Neural crest cell (in vitro differentiated cells): Measurements from ENCODE around the gene SPATS2L. TPM values are rescaled to one million over a fixed set of nuclear protein-coding genes. Genes with fewer than 3 reads are reported as not detected.

Experiments
- DNase-seq: peaks from one replicate; pipeline ENCODE4 v3.0.0; 2021; ENCODE audit warnings: low read depth, mixed read lengths, low spot score
- H3K27ac Mint-ChIP-seq: one replicate; pipeline ENCODE4 v1.8.0; 2021; ENCODE audit warnings: mild to moderate bottlenecking, mixed read lengths; ENCODE audit not compliant: unreplicated experiment
- H3K27me3 Mint-ChIP-seq: 2 replicates; pipeline ENCODE4 v1.8.0; 2021; ENCODE audit warnings: low read depth, mild to moderate bottlenecking, mixed read lengths
- H3K36me3 Mint-ChIP-seq: 2 replicates; pipeline ENCODE4 v1.8.0; 2021; ENCODE audit warnings: low read depth, mild to moderate bottlenecking, mixed read lengths
- H3K4me1 Mint-ChIP-seq: 2 replicates; pipeline ENCODE4 v1.8.0; 2021; ENCODE audit warnings: mixed read lengths
- H3K4me3 Mint-ChIP-seq: one replicate; pipeline ENCODE4 v1.8.0; 2021; ENCODE audit warnings: mild to moderate bottlenecking, mixed read lengths
- H3K9me3 Mint-ChIP-seq: 2 replicates; pipeline ENCODE4 v1.8.0; 2021; ENCODE audit warnings: mixed read lengths
- total RNA-seq: library from RNA; stranded (reverse); gene quantifications from 2 replicates; pipeline ENCODE4 v1.2.1, GENCODE V29; 2021
- TF ChIP-seq, protein P1 (sequence below): fragments of 200-600 bp; sonication (generic); conservative IDR thresholded peaks from 2 replicates; pipeline ENCODE4 v1.5.0; 2021; ENCODE audit warnings: antibody characterized with exemption, mild to moderate bottlenecking

The SPATS2L gene
- total RNA-seq, 1 donor from 2014 or later, result 24.9 TPM

DNA sequence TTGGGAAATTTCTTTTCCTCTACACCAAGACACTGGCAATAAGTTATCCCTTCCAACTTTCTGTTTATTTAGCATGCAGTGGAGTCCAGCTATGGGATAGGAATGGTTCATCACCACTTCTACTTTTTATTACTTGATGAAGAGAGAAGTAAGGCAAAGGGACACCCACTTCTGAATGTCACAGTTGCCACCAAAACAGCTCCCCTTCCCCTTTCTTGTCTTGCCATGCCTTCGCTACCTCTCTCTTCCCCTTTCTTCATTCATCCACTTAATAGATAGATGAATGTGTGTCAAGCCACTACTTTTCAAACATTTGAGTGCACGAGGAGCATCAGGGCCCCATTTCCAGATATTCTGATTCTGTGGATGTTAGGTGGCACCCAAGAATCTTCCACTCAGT, 143.8 kb downstream of the SPATS2L start:
- H3K27me3 Mint-ChIP-seq, result no peaks in the 10 kb centered on the region
- no peak overlapping the region for H3K4me3 Mint-ChIP-seq
- peaks cover 3% of the 10 kb centered on the region for H3K4me1 Mint-ChIP-seq
- H3K27ac Mint-ChIP-seq, result no peak overlapping the region
- H3K36me3 Mint-ChIP-seq, result peaks cover 8% of the 10 kb centered on the region
- no peaks in the 10 kb centered on the region for H3K9me3 Mint-ChIP-seq
- DNase-seq, result no peak
- TF ChIP-seq, protein P1, sequence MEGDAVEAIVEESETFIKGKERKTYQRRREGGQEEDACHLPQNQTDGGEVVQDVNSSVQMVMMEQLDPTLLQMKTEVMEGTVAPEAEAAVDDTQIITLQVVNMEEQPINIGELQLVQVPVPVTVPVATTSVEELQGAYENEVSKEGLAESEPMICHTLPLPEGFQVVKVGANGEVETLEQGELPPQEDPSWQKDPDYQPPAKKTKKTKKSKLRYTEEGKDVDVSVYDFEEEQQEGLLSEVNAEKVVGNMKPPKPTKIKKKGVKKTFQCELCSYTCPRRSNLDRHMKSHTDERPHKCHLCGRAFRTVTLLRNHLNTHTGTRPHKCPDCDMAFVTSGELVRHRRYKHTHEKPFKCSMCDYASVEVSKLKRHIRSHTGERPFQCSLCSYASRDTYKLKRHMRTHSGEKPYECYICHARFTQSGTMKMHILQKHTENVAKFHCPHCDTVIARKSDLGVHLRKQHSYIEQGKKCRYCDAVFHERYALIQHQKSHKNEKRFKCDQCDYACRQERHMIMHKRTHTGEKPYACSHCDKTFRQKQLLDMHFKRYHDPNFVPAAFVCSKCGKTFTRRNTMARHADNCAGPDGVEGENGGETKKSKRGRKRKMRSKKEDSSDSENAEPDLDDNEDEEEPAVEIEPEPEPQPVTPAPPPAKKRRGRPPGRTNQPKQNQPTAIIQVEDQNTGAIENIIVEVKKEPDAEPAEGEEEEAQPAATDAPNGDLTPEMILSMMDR, result no peak

DNA sequence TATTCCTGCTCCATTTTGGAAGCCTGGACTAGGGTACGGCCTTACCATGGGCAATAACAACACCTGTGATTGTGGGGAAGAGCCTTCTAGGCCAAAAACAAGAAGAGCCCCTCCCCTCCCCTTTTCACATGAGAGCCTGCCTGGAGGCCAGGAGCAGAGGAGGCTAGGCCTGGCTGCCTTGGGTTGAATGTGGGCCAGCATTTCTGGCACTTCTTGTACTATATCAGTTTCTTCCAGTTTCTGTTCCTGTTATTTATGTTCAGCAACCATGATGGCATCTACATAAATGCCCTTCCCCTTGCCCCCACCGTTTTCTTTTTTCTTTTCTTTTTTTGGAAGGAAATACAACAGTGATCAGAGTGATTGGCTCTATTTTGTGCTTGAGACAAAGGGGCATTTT, 145.0 kb downstream of the SPATS2L start:
- no peak for DNase-seq
- Mint-ChIP-seq H3K4me3 (no peak overlapping the region), H3K27ac (no peak overlapping the region), H3K36me3 (peaks cover 11% of the 10 kb centered on the region), H3K27me3 (no peaks in the 10 kb centered on the region), H3K4me1 (peaks cover 3% of the 10 kb centered on the region), H3K9me3 (no peaks in the 10 kb centered on the region)
- TF ChIP-seq, protein P1, result no peak

DNA sequence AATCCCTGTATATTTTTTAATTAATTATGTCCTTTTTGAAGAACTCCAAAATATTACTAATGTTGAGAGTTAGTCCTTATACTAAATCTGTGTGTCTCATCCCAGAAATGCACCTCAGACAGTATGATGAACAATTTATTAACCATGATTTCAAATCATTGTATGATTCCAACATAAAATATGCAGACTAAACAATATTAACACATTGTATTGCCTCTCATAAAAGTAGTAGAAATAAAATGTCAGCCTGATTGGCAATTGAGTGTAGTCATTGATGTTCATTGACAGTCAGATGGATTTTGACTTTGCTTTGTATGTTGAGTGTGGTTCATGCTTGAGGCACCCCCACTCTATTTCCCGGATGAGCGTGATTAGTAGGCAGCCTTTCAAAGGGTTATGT, 145.9 kb downstream of the SPATS2L start:
- Mint-ChIP-seq H3K4me3 (no peak overlapping the region), H3K9me3 (no peaks in the 10 kb centered on the region), H3K36me3 (peaks cover 8% of the 10 kb centered on the region), H3K4me1 (peaks cover 3% of the 10 kb centered on the region), H3K27ac (no peak overlapping the region), H3K27me3 (no peaks in the 10 kb centered on the region)
- TF ChIP-seq, protein P1, result no peak
- no peak for DNase-seq

DNA sequence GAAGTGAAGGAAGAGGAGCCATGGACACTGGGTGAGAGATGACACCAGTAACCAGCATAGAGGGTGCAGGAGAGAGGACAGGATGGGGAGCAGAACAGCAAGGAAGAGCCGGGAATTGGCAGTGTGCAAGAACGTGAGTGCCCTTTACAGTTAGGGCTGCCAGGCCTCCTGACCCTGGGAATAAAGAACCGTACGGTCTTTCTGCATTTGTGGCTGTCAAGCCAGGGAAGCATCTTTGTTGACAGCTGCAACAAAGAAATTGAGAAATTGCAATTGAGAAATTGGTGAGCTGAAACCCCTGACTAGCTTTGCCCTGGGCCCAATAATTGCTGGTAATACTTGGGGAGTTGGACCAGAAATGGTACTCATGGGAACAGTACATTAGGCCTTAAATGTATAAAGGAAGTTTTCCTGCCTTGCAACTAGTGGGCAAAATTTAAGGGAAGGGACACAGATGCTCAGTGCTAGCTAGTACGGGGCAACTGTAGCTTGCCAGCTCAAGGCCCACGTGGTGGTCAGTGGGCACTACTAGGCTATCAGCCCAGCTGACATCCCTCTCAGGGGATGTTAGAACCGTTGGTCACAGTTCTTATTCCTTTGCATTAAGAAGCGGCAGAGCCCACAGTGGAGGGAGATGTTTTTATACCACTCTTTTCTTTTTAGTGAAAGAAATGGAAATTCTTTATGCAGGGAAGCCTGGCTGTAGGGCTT, 146.8 kb downstream of the SPATS2L start:
- H3K36me3 Mint-ChIP-seq, result peaks cover 8% of the 10 kb centered on the region
- TF ChIP-seq, protein P1, result no peak
- no peak overlapping the region for H3K27ac Mint-ChIP-seq
- no peak for DNase-seq
- H3K27me3 Mint-ChIP-seq, result no peaks in the 10 kb centered on the region
- peaks cover 3% of the 10 kb centered on the region for H3K4me1 Mint-ChIP-seq
- no peak overlapping the region for H3K4me3 Mint-ChIP-seq
- H3K9me3 Mint-ChIP-seq, result no peaks in the 10 kb centered on the region

DNA sequence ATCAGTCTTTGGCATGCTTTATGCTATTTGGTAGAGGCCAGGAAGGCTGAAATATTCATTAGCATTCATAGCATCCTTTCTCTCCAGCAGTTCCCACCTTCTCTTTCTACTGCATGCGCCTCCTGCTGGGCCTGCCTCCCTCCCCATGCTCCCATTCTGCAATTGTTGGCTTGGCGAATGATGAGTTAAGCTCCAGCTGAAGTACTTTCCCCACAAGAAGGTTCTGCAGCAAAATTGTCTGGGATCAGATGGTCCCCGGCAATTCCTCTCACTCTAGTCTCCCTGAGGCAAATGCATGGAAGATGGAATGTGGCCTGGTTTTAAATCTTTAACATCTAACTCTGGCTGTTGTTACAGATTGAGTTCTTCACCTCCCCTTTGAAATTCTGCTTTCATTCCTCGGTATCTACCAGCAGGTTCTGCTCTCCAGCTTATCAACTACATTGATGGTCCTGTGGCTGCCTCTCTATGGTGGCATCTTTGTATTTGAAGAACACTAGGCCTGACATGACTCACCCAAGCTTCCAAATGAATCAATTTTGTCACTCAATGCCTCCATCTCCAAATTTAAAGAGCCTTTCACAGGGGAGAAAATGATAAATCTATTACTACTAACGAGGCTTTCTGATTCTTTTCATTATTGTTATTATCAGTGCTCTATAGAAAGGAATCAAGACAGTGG, 147.5 kb downstream of the SPATS2L start:
- Mint-ChIP-seq H3K9me3 (no peaks in the 10 kb centered on the region), H3K27ac (no peak overlapping the region), H3K36me3 (peaks cover 8% of the 10 kb centered on the region), H3K4me3 (no peak overlapping the region), H3K27me3 (no peaks in the 10 kb centered on the region), H3K4me1 (peaks cover 3% of the 10 kb centered on the region)
- TF ChIP-seq, protein P1, result no peak
- DNase-seq, result no peak
